Body of pancreas (tissue), 4 donors: Measurements from ENCODE around the gene SOX5. TPM values are rescaled to one million over a fixed set of nuclear protein-coding genes. Genes with fewer than 3 reads are reported as not detected.

Experiments
- ATAC-seq: fragments of 150-250 bp; one replicate; pipeline ENCODE4 v1.9.1; 2016
- DNase-seq, 4 donors: peaks; one replicate each; pipeline ENCODE4 v3.0.0-alpha.2; 2019
- H3K27ac ChIP-seq, 4 donors: fragments of 200-600 bp; sonication (generic); 1 replicate in 3 of 4; 2 replicates in 1 of 4; pipeline versions ENCODE4 v1.5.1 to v1.6.1; 2016 to 2019; ENCODE audit warnings: mild to moderate bottlenecking in 1 of 4, mixed read lengths in 1 of 4, moderate library complexity in 1 of 4
- H3K27me3 ChIP-seq, 2 donors: fragments of 200-600 bp; sonication (generic); one replicate each; pipeline ENCODE4 v1.6.0; 2016; ENCODE audit warnings: mild to moderate bottlenecking in 1 of 2
- H3K36me3 ChIP-seq, 2 donors: fragments of 200-600 bp; sonication (generic); replicated peaks in 1 of 2; 2 replicates each; pipeline ENCODE4 v1.5.1; 2016; ENCODE audit warnings: low read depth in 2 of 2; ENCODE audit not compliant: insufficient read depth in 1 of 2
- H3K4me1 ChIP-seq: fragments of 200-600 bp; sonication (generic); one replicate; pipeline ENCODE4 v1.6.0; 2016
- H3K4me3 ChIP-seq, 2 donors: fragments of 200-600 bp; sonication (generic); 1 replicate in 1 of 2; 2 replicates in 1 of 2; pipeline ENCODE4 v1.5.1; 2016 to 2019
- H3K9me3 ChIP-seq, 3 donors: fragments of 200-600 bp; sonication (generic); 1 replicate in 2 of 3; 2 replicates in 1 of 3; pipeline ENCODE4 v1.5.1; 2016
- CTCF ChIP-seq, 7 experiments: fragments of 450-650 bp in 4 of 7; fragments of 200-600 bp in 3 of 7; sonication (generic) in 3 of 7; IDR thresholded peaks; one replicate each; pipeline ENCODE4 v1.5.1; 2016 to 2019; ENCODE audit warnings: antibody characterized with exemption in 7 of 7
- POLR2A ChIP-seq, 3 donors: fragments of 450-650 bp; IDR thresholded peaks; one replicate each; pipeline ENCODE4 v1.6.1; 2016; ENCODE audit warnings: antibody characterized with exemption in 3 of 3, mild to moderate bottlenecking in 2 of 3
- WGBS, 2 donors: methylation state at CpG; one replicate each; pipeline ENCODE4 v1.1.5; 2017; 5-methylcytosine and 5-hydroxymethylcytosine counted together
- intact Hi-C: fragments of 100-400 bp; cut with DNase I; formaldehyde crosslinking; loops from one replicate; pipeline ENCODE4 v1.15.1; 2023
- total RNA-seq, 2 donors: library from RNA; depleted of rRNA; stranded (reverse); fragments of >200 nt; gene quantifications; one replicate each; pipeline ENCODE4 v1.1.0, GENCODE V29; 2016

SOX5 gene
- total RNA-seq, 2 donors from 2014 or later, result 3.0 to 10.4 TPM

GRCh38 chr12:23536293-23536692 lies 413.2 kb downstream of the SOX5 start:
- Histone ChIP-seq H3K27me3 (no peaks in the 10 kb centered on the region), H3K4me1 (no peaks in the 10 kb centered on the region), H3K27ac (no peak overlapping the region), H3K36me3 (no peaks in the 10 kb centered on the region), H3K4me3 (no peak overlapping the region), H3K9me3 (no peaks in the 10 kb centered on the region)
- intact Hi-C loops, result no loop called here
- 86 to 93% methylated on average over 7 of the region's 7 CpGs for WGBS, 2 donors
- no peak for ATAC-seq
- TF ChIP-seq POLR2A (IDR thresholded peaks at IDR 0.05) (no peak), CTCF (IDR thresholded peaks at IDR 0.05) (no peak)
- DNase-seq, result peak in 2 of 4 donors; percentile 3 to 16

GRCh38 chr12:23535441-23535840 lies 414.0 kb downstream of the SOX5 start:
- intact Hi-C loops, result no loop called here
- no peak overlapping the region for H3K27ac ChIP-seq
- H3K4me3 ChIP-seq, result no peak overlapping the region
- TF ChIP-seq CTCF (IDR thresholded peaks at IDR 0.05) (no peak), POLR2A (IDR thresholded peaks at IDR 0.05) (no peak)
- no peaks in the 10 kb centered on the region for H3K9me3 ChIP-seq
- 44 to 61% methylated on average over 1 of the region's 1 CpG for WGBS, 2 donors
- H3K36me3 ChIP-seq, result no peaks in the 10 kb centered on the region
- DNase-seq, result no peak
- ATAC-seq, result no peak
- H3K27me3 ChIP-seq, result no peaks in the 10 kb centered on the region
- H3K4me1 ChIP-seq, result no peaks in the 10 kb centered on the region

- TF ChIP-seq POLR2A (IDR thresholded peaks at IDR 0.05) (no peak), CTCF (IDR thresholded peaks at IDR 0.05) (no peak)
- no peak overlapping the region for H3K27ac ChIP-seq
- DNase-seq (no peak), ATAC-seq (no peak)
- intact Hi-C loops, result no loop called here
- no peaks in the 10 kb centered on the region for H3K36me3 ChIP-seq
- H3K4me1 ChIP-seq, result no peaks in the 10 kb centered on the region
- H3K9me3 ChIP-seq, result no peaks in the 10 kb centered on the region
- H3K27me3 ChIP-seq, result no peaks in the 10 kb centered on the region
- no peak overlapping the region for H3K4me3 ChIP-seq
- 75 to 83% methylated on average over 8 of the region's 8 CpGs for WGBS, 2 donors
These were observed 415.3 kb downstream of the SOX5 start for GRCh38 chr12:23534196-23534595.

GRCh38 chr12:23533699-23534098 lies 415.8 kb downstream of the SOX5 start:
- Histone ChIP-seq H3K4me1 (no peaks in the 10 kb centered on the region), H3K9me3 (no peaks in the 10 kb centered on the region), H3K36me3 (no peaks in the 10 kb centered on the region), H3K27ac (no peak overlapping the region), H3K27me3 (no peaks in the 10 kb centered on the region), H3K4me3 (no peak overlapping the region)
- ATAC-seq, result no peak
- 70 to 85% methylated on average over 1 of the region's 1 CpG for WGBS, 2 donors
- DNase-seq, result no peak
- no peak for TF ChIP-seq CTCF (IDR thresholded peaks at IDR 0.05)
- no peak for TF ChIP-seq POLR2A (IDR thresholded peaks at IDR 0.05)
- intact Hi-C loops, result no loop called here

GRCh38 chr12:23533265-23533664 lies 416.2 kb downstream of the SOX5 start:
- H3K4me1 ChIP-seq, result no peaks in the 10 kb centered on the region
- no peak for DNase-seq
- H3K27me3 ChIP-seq, result no peaks in the 10 kb centered on the region
- H3K4me3 ChIP-seq, result no peak overlapping the region
- intact Hi-C loops, result no loop called here
- no peaks in the 10 kb centered on the region for H3K36me3 ChIP-seq
- H3K27ac ChIP-seq, result no peak overlapping the region
- ATAC-seq, result no peak
- H3K9me3 ChIP-seq, result no peaks in the 10 kb centered on the region
- TF ChIP-seq POLR2A (IDR thresholded peaks at IDR 0.05) (no peak), CTCF (IDR thresholded peaks at IDR 0.05) (no peak)
